ENCODE data around the gene MYCBP.

Gene MYCBP

GRCh38 chr1:38889589-38889988 is 16.4 kb upstream of the MYCBP start:
- DNase-seq (ENCODE audit: low read depth, low spot score): no peak
- no peak for TF ChIP-seq ZNF274 (IDR thresholded peaks at IDR 0.05; ENCODE audit: low read depth, low read length)
- no peak for TF ChIP-seq YY1 (IDR thresholded peaks at IDR 0.05; ENCODE audit: insufficient read depth, insufficient read length)
- TF ChIP-seq SUZ12 (IDR thresholded peaks at IDR 0.05; ENCODE audit: extremely low read depth, insufficient read depth, insufficient read length): no peak
- Histone ChIP-seq H3K9ac (ENCODE audit: insufficient read length, low read depth) (no peak overlapping the region), H3K9me3 (ENCODE audit: insufficient read depth, low read length) (no peaks in the 10 kb centered on the region), H3K27me3 (ENCODE audit: insufficient read depth, insufficient read length) (no peaks in the 10 kb centered on the region), H3K4me1 (ENCODE audit: insufficient read depth, insufficient read length) (no peaks in the 10 kb centered on the region), H3K36me3 (ENCODE audit: insufficient read depth, insufficient read length, low read length) (no peaks in the 10 kb centered on the region), H3K4me3 (ENCODE audit: insufficient read length, low read depth) (no peak overlapping the region)

- H3K9ac ChIP-seq (ENCODE audit: insufficient read length, low read depth): no peak overlapping the region
Measured at GRCh38 chr1:38888423-38889333, 15.5 kb upstream of the MYCBP start.

DNA sequence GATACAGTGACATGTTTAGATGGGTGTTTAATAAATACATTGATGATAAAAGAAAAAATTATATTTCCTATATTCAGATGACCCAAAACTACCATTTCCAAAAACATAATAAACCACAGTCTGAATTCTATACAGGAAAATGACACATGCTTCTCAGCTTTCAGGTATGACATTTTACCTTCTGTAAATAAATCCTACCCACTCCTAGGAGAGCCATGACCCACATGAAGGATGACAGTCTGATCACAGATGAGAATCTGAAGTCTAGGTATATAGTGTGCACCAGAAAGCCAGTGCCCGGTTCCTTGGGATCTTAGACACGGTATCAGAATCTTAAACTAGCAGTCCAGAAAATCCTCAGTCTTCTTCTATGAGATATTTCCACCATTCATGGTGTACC is 11.9 kb upstream of the MYCBP start:
- no peaks in the 10 kb centered on the region for H3K9me3 ChIP-seq (ENCODE audit: insufficient read depth, low read length)
- no peaks in the 10 kb centered on the region for H3K4me1 ChIP-seq (ENCODE audit: insufficient read depth, insufficient read length)
- no peaks in the 10 kb centered on the region for H3K36me3 ChIP-seq (ENCODE audit: insufficient read depth, insufficient read length, low read length)
- no peak for TF ChIP-seq SUZ12 (IDR thresholded peaks at IDR 0.05; ENCODE audit: extremely low read depth, insufficient read depth, insufficient read length)
- no peak for TF ChIP-seq YY1 (IDR thresholded peaks at IDR 0.05; ENCODE audit: insufficient read depth, insufficient read length)
- TF ChIP-seq ZNF274 (IDR thresholded peaks at IDR 0.05; ENCODE audit: low read depth, low read length): no peak
- no peak overlapping the region for H3K4me3 ChIP-seq (ENCODE audit: insufficient read length, low read depth)
- DNase-seq (ENCODE audit: low read depth, low spot score): no peak
- H3K27me3 ChIP-seq (ENCODE audit: insufficient read depth, insufficient read length): no peaks in the 10 kb centered on the region
- H3K9ac ChIP-seq (ENCODE audit: insufficient read length, low read depth): no peak overlapping the region

More at GRCh38 chr1:38888423-38889333, 15.5 kb upstream of the MYCBP start:
- Histone ChIP-seq H3K4me1 (ENCODE audit: insufficient read depth, insufficient read length) (no peaks in the 10 kb centered on the region), H3K9me3 (ENCODE audit: insufficient read depth, low read length) (no peaks in the 10 kb centered on the region), H3K27me3 (ENCODE audit: insufficient read depth, insufficient read length) (no peaks in the 10 kb centered on the region), H3K36me3 (ENCODE audit: insufficient read depth, insufficient read length, low read length) (no peaks in the 10 kb centered on the region), H3K4me3 (ENCODE audit: insufficient read length, low read depth) (no peak overlapping the region)
- TF ChIP-seq YY1 (IDR thresholded peaks at IDR 0.05; ENCODE audit: insufficient read depth, insufficient read length): no peak
- TF ChIP-seq ZNF274 (IDR thresholded peaks at IDR 0.05; ENCODE audit: low read depth, low read length): no peak
- no peak for TF ChIP-seq SUZ12 (IDR thresholded peaks at IDR 0.05; ENCODE audit: extremely low read depth, insufficient read depth, insufficient read length)
- DNase-seq (ENCODE audit: low read depth, low spot score): no peak

DNA sequence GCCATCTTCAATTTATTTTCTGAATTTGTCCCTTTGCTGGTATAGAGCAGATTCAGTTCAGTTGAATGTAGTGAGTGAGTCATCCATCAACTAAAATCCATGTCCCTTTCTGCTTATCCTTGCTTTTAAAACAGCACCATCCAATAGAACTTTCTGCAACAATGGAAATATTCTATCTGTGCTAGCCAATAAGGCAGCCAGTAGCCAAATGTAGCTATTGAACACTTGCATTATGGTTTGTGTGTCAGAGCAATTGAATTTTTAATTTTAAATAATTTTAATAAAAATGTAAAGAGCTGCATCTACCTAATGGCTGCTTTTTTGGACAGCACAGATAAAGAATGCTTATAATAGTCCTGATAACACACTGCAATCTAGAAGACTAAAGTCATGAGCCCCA is 8.3 kb upstream of the MYCBP start, which contains the start of gene GJA9:
Gene GJA9 (minus strand): TSS at position 101 of the 400 bp plus-strand sequence. CDS start 5,489 bp downstream, outside the sequence.
- Histone ChIP-seq H3K4me3 (ENCODE audit: insufficient read length, low read depth) (no peak within 1 kb of the TSS), H3K27me3 (ENCODE audit: insufficient read depth, insufficient read length) (no peaks in the 10 kb centered on the region), H3K9me3 (ENCODE audit: insufficient read depth, low read length) (no peaks in the 10 kb centered on the region), H3K4me1 (ENCODE audit: insufficient read depth, insufficient read length) (no peaks in the 10 kb centered on the region), H3K36me3 (ENCODE audit: insufficient read depth, insufficient read length, low read length) (no peaks in the 10 kb centered on the region), H3K9ac (ENCODE audit: insufficient read length, low read depth) (no peak within 1 kb of the TSS)
- no peak for DNase-seq (ENCODE audit: low read depth, low spot score)
- TF ChIP-seq YY1 (IDR thresholded peaks at IDR 0.05; ENCODE audit: insufficient read depth, insufficient read length) (no peak), ZNF274 (IDR thresholded peaks at IDR 0.05; ENCODE audit: low read depth, low read length) (no peak), SUZ12 (IDR thresholded peaks at IDR 0.05; ENCODE audit: extremely low read depth, insufficient read depth, insufficient read length) (no peak)

- DNase-seq (ENCODE audit: low read depth, low spot score): no peak
- H3K4me3 ChIP-seq (ENCODE audit: insufficient read length, low read depth): no peak overlapping the region
- H3K9ac ChIP-seq (ENCODE audit: insufficient read length, low read depth): no peak overlapping the region
- H3K27me3 ChIP-seq (ENCODE audit: insufficient read depth, insufficient read length): no peaks in the 10 kb centered on the region
- no peaks in the 10 kb centered on the region for H3K9me3 ChIP-seq (ENCODE audit: insufficient read depth, low read length)
- peaks cover 3% of the 10 kb centered on the region for H3K4me1 ChIP-seq (ENCODE audit: insufficient read depth, insufficient read length)
- H3K36me3 ChIP-seq (ENCODE audit: insufficient read depth, insufficient read length, low read length): no peaks in the 10 kb centered on the region
- TF ChIP-seq ZNF274 (IDR thresholded peaks at IDR 0.05; ENCODE audit: low read depth, low read length) (no peak), SUZ12 (IDR thresholded peaks at IDR 0.05; ENCODE audit: extremely low read depth, insufficient read depth, insufficient read length) (no peak), YY1 (IDR thresholded peaks at IDR 0.05; ENCODE audit: insufficient read depth, insufficient read length) (no peak)
Measured at GRCh38 chr1:38875811-38876210, 2.7 kb upstream of the MYCBP start.

DNA sequence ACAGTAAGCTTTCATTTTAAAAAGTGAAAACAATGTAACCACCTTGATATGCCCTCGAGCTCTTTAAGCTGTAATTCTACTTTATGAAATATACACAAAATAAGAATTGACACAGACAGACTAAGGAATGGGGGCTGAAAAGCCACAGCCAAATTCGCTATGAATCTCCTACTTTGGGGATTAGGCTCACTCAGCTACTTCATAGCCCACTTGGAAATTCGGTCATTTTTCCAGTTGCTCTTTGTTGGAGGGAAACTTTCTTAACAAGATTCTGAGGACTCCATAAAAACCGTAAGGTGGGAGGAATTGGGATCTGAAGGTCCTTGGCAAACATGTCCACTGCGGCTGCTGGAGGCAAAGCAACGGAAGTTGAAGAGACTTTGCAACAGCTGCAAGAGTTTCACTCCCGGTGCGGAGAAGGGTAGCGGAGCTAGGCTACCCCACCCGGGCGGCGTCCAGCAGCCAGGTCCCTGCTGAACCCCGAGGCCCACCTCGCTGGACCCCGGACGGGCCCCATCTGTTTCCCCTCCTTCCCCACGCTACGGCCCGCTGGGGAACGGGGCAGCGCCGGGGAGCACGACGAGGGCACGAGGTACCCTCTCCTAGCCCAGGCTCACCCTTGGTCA is 634 bp downstream of the MYCBP start:
- Histone ChIP-seq H3K9me3 (ENCODE audit: insufficient read depth, low read length) (no peaks in the 10 kb centered on the region), H3K4me3 (ENCODE audit: insufficient read length, low read depth) (peak overlapping the region; percentile 96), H3K4me1 (ENCODE audit: insufficient read depth, insufficient read length) (peaks cover 3% of the 10 kb centered on the region), H3K9ac (ENCODE audit: insufficient read length, low read depth) (peak overlapping the region; percentile 97), H3K27me3 (ENCODE audit: insufficient read depth, insufficient read length) (no peaks in the 10 kb centered on the region), H3K36me3 (ENCODE audit: insufficient read depth, insufficient read length, low read length) (no peaks in the 10 kb centered on the region)
- TF ChIP-seq YY1 (IDR thresholded peaks at IDR 0.05; ENCODE audit: insufficient read depth, insufficient read length) (no peak), ZNF274 (IDR thresholded peaks at IDR 0.05; ENCODE audit: low read depth, low read length) (no peak), SUZ12 (IDR thresholded peaks at IDR 0.05; ENCODE audit: extremely low read depth, insufficient read depth, insufficient read length) (no peak)
- DNase-seq (ENCODE audit: low read depth, low spot score): peak; percentile 15

DNA sequence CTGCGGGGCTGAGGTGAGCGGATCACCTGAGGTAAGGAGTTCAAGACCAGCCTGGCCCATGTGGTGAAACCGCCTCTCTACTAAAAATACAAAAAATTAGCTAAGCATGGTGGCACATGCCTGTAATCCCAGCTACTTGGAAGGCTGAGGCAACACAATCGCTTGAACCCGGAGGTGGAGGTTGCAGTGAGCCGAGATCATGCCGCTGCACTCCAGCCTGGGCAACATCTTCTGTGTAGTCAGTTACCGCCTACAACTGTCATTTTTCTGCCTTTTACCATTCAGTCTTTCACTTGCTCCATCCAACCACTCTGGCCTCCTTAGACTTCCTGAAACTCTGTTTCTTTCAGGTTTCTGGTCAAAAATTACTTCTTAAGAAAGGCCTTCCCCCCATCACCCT is 2.2 kb downstream of the MYCBP start:
- Histone ChIP-seq H3K9me3 (ENCODE audit: insufficient read depth, low read length) (no peaks in the 10 kb centered on the region), H3K9ac (ENCODE audit: insufficient read length, low read depth) (no peak overlapping the region), H3K27me3 (ENCODE audit: insufficient read depth, insufficient read length) (no peaks in the 10 kb centered on the region), H3K4me3 (ENCODE audit: insufficient read length, low read depth) (no peak overlapping the region), H3K36me3 (ENCODE audit: insufficient read depth, insufficient read length, low read length) (peaks cover 11% of the 10 kb centered on the region), H3K4me1 (ENCODE audit: insufficient read depth, insufficient read length) (peaks cover 3% of the 10 kb centered on the region)
- DNase-seq (ENCODE audit: low read depth, low spot score): no peak
- TF ChIP-seq ZNF274 (IDR thresholded peaks at IDR 0.05; ENCODE audit: low read depth, low read length) (no peak), YY1 (IDR thresholded peaks at IDR 0.05; ENCODE audit: insufficient read depth, insufficient read length) (no peak), SUZ12 (IDR thresholded peaks at IDR 0.05; ENCODE audit: extremely low read depth, insufficient read depth, insufficient read length) (no peak)
